Activated CD8-positive, alpha-beta memory T cell treated with anti-CD3 and anti-CD28 coated beads, Interleukin-2, amount 50 U/mL, for 1 hour (primary cell): Measurements from ENCODE around the gene AACS.
"Not testable (repeated sequence)": the region's sequence is repeated elsewhere in the genome, so short reads cannot be mapped to it uniquely, and the experiment has no call there.

Experiments
- DNase-seq: peaks from one replicate; pipeline ENCODE4 v3.0.0-alpha.2; 2020; ENCODE audit errors: extremely low read depth

Gene AACS, protein sequence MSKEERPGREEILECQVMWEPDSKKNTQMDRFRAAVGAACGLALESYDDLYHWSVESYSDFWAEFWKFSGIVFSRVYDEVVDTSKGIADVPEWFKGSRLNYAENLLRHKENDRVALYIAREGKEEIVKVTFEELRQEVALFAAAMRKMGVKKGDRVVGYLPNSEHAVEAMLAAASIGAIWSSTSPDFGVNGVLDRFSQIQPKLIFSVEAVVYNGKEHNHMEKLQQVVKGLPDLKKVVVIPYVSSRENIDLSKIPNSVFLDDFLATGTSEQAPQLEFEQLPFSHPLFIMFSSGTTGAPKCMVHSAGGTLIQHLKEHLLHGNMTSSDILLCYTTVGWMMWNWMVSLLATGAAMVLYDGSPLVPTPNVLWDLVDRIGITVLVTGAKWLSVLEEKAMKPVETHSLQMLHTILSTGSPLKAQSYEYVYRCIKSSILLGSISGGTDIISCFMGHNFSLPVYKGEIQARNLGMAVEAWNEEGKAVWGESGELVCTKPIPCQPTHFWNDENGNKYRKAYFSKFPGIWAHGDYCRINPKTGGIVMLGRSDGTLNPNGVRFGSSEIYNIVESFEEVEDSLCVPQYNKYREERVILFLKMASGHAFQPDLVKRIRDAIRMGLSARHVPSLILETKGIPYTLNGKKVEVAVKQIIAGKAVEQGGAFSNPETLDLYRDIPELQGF

DNA sequence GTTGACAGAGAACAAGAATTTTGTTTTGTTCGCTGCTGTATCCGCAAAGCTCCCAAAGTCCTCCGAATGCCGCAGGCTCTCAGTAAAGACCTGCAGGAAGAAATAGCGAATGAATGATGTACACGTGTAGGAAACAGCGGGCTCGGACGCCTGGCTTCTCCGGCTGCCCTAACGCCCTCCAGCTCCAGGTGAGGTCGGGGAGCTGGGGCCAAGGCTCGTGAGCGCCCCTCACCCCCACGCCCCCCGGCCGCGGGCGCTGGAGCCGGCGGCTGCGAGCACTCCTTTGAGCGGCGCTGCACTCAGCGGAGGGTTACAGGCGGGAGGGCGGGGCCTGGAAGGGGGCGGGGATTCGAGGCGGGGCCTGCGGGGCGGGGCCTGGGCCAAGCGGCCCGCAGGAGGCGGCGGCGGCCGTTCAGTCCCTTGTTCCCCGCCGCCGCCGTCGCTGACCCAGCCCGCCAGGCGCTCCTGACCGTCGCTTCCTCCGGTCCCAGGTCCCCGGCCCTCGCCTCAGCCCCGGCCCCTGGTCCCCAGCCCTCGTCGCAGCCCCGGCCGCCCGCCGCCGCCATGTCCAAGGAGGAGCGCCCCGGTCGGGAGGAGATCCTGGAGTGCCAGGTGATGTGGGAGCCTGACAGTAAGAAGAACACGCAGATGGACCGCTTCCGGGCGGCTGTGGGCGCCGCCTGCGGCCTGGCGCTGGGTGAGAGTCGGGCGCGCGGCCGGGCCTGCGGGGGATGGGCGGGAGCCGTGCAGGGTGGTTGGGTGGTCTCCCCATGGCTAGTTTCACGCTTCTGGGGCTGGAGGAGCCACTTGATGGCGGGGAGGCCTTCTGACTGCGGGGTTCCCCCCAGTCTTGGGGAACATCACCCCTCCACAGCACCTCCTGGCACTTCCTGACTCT lies at the start of gene AACS:
TSS of gene AACS (plus strand) at position 415 of the 898 bp plus-strand sequence. CDS start at position 565, 150 bp downstream.
- DNase-seq = no peak

DNA sequence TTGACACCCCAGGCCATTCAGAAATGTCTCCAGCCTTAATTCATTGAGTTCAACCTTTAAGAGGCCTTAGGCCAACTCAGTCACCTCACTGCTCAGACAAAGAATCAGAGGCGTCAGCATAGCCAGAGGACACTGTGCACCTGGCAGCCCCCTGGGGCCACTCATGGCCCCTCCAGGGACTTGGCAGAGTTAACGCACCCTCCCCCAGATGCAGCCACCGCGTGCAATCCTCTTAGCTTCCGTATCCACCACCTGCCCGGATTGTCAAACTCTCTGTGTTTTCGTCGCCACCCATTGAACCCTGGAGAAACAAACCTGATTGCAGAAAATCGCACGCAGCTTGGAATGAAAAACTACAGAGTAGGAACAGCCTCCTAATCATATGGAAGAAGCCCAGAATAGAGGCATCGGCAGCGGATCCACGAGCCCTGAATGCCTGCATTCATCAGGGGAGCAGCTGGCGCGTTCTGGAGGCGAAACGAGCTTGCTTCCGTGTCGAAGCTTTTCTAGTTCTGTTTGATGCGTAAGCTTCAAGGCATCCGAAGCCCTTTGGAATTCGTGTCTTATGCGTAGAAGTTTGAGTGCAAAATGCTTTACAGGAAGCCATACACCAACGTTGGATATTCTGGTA lies 49.4 kb upstream of the AACS start:
- no peak for DNase-seq

DNA sequence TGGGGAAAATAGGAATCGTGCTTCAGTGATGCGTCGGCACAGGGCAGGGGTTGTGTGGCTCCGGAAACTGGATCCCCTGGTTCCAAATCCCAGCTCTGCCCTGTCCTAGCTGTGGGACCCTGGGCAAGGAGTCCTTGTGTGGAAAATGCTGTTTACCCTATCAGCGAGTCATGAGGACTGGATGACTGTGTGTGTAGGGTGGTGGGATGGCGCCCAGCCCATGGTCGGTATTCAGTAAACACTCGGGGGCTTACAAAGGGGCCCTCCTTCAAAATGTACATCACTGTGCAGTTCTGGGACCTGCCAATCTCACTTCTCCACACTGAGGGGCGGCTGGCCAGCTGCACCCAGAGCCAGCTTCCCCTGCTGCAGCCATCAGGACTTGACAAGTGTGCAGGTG lies 47.4 kb upstream of the AACS start:
- no peak for DNase-seq

DNA sequence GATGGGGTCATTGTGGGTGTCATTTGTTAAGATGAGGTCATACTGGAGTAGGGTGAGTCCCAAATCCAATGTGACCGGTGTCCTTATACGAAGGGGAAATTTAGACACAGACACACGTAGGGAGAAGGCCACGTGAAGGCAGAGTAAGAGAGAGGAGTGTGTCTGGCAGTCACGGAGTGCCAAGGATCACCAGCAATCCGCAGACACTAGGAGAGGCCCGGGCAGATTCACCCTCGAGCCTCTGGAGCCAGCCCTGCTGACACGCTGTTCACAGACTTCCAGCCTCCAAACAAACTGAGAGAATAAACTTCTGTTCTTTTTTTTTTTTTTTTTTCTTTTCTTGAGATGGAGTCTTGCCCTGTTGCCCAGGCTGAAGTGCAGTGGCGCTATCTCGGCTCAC lies 46.9 kb upstream of the AACS start:
- DNase-seq = no peak

DNA sequence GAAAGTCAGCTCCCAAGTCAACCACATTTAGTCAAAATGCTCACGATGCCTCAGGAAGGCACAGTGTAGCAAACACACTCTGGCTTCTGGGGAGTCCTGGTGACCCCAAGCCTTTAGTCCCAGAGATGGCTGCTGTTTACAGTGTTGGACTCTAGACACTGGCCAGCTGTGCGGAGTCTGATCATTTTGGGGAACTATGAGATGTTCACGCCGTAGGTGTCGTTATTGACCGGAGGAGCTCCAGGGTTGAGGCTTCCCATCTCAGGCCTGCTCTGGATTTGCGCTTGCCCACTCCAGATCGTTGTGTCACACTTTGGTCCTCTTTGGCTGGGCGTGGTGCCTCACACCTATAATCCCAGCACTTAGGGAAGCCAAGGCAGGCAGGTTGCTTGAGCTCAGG lies 44.1 kb upstream of the AACS start:
- DNase-seq = no peak

DNA sequence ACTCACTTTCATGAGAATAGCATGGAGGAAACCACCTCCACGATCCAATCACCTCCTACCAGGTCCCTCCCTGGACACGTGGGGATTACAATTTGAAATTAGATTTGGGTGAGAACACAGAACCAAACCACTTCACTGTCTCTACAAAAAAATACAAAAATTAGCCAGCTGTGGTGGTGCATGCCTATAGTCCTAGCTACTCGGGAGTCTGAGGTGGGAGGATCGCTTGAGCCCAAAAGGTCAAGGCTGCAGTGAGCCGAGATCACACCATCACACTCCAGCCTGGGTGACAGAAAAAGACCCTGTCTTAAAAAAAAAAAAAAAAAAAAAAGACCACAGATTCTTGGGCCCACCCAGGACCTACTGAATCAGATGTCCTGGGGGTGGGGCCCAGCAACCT lies 43.5 kb upstream of the AACS start:
- DNase-seq = no peak

DNA sequence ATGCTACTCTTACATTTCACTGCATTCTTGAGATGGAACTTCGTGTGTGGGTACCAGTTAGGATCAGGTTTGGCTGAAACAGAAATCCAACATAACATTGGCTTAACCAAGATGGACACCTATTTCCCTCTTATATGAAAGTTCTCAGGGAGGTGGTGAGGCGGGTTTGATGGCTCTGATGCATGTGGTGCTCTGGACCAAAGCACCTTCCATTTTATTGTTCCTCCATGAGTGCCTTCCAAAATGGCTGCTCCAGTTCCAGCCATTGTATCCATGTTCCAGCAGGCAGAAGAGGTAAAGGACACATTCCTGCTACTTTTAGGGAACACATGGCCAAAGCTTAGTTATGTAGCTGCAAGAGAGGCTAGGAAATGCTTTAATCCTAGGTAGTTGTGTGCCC lies 42.2 kb upstream of the AACS start:
- DNase-seq = no peak

DNA sequence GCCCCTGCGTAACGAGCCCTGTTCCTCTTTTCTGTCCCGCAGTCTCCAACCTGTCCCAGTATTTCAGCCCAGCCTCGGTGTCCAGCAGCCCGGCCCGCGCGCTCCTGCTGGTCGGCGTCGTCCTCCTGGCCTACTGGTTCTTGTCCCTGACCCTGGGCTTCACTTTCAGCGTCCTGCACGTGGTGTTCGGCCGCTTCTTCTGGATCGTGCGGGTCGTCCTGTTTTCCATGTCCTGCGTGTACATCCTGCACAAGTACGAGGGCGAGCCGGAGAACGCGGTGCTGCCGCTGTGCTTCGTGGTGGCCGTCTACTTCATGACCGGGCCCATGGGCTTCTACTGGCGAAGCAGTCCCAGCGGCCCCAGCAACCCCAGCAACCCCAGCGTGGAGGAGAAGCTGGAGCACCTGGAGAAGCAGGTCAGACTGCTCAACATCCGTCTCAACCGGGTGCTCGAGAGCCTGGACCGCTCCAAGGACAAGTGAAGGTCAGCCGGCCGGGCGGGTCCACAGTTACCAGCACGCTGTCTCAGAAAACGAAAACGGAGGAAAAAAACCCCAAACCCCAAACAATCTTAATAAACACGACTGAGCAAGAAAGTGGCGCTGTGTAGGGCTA lies 40.2 kb upstream of the AACS start:
- DNase-seq = no peak

DNA sequence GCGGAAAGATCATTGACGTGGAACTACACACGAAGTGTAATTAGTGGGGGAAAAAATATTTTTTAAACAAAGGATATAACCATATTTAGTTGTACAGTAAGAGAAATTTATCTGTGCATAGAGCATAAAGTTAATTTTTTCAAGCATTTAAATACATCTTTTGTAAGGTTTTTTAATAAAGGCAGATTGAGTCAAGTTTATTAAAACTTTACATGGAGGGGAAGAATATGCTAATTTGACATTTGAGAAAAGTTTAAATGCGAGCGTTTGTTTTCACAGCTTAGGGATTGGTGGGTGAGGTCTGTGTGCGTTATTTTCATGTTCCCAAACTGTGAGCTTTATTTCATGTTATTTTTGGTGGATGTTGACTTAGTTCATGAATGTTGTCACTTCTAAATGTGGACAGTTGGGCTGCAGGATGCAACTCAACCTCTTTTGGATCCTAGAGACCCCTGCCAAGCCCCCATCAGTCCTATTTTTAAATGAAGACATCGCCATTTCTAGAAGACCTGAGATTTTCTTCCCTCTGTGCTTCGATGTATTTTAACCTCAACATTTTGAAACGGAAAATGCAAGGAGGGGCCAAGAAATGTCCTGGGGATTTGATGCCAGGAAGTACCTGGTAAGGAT lies 39.5 kb upstream of the AACS start:
- no peak for DNase-seq

DNA sequence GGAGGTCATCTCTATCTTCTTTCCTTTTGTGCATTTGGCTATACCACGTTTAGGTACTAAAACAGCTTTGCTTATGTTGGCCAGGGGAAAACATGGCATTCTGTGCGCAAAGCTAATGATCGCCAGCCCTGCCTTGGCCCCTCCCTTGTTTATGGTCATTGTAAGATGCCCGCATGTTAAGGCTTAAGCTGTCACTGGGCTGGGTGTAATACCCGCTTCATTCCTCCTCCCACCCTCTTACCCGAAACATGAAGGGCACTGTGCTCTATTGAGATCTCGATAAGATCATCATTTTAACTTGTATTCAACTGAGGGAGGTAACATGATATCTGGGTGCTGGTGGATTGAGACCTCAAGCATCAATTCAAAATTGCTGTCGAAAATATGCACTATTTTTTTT lies 37.1 kb upstream of the AACS start:
- DNase-seq = no peak

DNA sequence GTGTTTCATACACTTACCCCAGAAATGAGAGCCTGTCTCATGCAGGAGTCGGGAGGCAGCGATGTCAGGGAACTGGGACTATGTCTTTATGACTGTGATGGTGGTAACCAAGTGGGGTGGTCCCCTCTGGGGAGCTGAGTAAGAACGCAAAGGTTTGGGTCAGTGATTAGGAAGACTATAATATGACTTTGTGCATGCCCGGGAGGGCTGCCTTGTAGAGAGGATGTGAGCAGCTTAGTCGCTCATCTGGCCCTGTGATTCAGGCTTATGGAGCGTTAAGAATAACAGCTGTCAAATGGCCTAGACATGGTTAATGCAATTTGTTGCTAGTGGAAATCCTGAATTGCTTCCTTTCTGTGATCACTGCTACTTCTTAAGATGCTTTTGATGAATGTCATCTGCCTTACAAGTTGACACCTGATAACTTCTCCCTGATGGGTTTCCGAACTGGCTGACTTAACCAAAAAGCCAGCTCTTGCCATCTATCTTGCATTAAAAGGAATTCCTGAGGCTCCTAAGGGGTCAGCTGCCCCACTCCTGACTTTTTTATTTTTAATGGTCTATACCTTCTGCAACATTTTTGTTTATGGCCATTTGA lies 35.4 kb upstream of the AACS start:
- DNase-seq = no peak

DNA sequence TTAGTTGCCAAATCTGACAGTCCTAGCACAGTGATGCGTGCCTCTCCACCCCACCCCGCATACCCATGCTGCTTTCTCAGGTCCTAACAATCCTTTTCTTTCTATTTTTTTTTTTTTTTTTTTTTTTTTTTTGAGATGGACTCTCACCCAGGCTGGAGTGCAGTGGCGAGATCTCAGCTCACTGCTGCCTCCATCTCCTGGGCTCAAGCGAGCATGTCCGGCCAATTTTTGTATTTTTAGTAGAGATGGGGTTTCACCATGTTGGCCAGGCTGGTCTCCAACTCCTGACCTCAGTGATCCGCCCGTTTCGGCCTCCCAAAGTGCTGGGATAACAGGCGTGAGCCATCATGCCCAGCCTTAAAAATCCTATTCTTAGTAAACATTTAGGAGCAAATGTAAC lies 33.8 kb upstream of the AACS start:
- DNase-seq = not testable (repeated sequence)

DNA sequence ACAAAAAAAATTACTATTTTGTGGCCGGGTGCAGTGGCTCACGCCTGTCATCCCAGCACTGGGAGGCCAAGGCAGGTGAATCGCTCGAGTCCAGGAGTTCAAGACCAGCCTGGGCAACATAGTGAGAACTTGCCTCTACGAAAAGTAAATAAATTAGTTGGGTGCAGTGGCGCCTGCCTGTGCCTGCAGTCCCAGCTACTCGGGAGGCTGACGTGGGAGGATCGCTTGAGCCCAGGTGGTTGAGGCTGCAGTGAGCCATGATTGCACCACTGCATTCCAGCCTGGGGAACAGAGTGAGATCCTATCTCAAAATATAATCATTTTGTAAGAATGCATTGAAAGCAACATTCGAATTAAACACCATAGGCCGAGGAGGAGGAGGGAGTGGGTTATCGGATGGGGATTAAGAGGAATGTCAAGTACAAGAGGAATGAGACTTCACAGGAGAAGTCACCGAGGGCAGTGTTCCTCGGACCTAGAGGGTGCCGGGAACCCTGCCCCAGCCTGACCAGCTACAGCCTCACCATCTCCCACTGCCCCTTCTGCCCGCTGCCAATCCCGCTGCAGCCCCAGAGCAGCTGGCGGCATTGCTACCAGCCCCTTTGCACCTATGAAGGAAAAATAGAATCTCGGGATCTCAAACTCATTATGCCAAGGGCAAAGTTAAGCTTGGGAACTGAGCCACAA lies 32.6 kb upstream of the AACS start:
- DNase-seq = no peak

DNA sequence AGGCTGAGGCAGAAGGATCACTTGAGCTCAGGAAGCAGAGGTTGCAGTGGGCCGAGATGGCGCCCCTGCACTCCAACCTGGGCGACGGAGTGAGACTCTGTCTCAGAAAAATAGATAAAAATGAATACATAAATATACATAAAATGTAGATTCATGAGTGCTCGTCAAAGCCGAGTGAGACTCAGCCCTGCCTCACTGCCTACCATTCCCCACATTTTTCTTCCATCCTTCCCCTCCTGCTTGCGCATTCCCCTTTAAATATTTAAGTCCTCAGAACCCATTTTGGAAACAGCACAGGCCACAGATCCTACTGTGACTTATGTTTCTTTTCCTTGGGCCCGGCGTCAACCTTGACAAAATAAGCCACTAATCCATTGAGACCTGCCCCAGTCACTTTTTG lies 31.9 kb upstream of the AACS start:
- no peak for DNase-seq

DNA sequence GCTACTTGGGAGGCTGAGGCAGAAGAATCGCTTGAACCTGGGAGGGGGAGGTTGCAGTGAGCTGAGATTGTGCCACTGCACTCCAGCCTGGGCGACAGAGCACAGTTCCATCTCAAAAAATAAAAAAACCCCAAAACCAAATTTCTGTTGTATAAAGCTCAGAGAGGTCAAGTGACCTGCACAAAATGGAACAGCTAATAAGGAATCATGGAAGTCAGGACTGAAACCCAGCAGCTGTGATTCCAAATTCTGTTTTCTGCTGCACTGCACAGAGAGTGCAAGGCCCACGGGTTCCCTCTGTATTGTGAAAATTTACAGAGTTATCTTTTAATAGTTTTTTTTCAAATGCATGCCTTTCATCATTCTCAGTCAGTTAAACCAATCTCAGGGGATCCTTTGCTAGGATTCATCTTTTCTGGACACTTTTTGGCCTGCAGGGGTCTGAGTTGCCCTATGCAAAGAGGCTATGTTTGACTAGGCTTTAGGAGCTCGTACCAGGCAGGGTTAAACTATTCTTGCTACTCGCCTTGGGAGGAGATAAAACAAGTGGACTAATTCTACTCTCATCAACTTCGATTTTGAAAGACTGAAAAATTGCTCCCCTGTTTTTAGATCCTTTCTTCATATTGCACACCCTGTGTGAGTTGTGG lies 26.1 kb upstream of the AACS start:
- no peak for DNase-seq

DNA sequence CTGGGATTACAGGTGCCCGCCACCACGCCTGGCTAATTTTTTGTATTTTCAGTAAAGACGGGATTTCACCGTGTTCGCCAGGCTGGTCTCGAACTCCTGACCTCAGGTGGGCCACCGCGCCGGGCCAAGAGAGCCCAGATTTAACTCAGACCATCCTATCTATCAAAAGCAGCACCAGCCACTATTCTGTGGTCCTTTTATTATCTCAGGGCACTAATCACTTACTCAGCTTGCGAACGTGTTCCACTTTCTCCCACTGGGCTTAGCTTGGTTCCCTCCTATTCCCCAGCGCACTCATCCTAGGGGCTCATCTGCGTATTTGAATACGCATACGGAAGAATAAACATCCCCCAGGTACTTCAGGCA lies 16.2 kb upstream of the AACS start:
- no peak for DNase-seq

DNA sequence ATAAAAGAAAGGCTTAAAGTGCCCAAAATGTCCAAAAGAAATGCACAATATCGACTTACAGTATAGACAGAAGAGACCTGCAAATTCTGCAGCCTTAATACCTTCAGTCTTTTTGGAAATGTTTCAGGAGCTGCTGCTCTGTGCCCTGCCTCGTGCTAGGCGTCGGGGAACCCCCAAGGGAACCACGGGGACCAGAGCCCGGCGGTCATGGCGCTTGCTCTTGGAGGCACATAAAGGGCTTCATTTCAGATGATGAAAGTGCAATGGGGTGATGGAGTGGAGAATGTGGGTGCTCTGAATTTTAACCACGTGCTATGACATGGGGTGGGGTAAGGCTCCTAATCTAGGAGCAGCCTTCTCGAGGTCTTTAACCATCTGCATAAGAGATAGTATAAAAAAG lies 14.8 kb upstream of the AACS start:
- no peak for DNase-seq

DNA sequence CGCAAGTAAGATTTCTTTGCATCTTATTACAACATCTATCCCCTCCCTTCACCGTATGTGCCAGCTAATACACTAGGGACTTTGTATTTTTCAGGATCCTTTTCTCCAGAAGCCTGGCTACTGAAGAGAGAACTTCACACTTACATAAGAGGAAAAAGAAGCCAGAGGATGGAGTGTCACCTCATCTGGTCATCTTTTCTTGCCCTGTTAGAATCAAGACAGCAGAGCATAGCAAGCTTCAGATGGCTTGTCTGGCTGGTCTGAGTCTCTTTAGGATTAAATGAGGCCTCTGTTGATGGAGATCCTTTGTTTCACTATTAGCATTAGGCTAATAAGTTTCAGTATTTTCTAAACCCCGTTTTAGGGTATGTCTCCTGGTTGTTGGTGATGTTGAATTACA lies 14.4 kb upstream of the AACS start:
- DNase-seq = no peak

DNA sequence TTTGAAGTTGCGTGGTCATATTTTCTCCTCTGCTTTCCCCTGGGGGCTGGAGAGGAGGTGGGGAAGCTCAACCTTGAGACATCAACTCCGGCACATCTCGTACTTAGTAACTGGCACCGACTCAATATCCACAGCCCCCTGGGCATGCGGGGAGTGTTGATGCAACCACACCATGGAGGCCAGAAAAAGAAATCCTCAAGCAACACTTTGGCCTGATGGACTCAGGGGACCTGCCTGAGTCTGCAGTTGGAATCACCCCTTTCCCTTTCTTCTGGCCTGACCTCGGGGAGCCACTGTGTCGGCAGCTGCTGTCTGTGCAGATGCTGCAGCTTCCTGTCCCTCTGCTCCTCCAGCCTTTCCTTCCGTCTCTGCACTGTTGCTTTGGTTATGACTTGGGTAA lies 11.4 kb upstream of the AACS start:
- DNase-seq = no peak

DNA sequence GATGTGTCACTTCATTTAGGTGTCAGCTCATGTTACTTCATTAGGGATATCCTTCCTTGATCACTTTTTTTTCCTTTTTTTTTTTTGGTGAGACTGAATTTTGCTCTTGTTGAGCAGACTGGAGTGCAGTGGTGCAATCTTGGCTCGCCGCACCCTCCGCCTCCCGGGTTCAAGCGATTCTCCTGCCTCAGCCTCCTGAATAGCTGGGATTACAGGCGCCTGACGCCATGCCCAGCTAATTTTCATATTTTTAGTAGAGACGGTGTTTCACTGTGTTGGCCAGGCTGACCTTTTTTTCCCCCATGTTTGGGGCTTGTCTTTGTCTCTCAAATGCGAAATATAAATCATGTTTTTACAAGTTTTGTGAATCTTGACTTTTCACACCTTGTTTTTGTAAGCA lies 9.6 kb upstream of the AACS start:
- DNase-seq = no peak
